ENCODE results near the gene SMURF2. TPM values are rescaled to one million over a fixed set of nuclear protein-coding genes. Genes with fewer than 3 reads are reported as not detected.
A peak's percentile ranks its signal among the peaks of the same experiment; 100 is the strongest.

SMURF2 gene
- total and polyA plus RNA-seq, 9 of the 15 experiments (the other 6 are each of a cell fraction or from before 2014, with no cell fraction given), result 3.8 to 22.0 (median 14.8) TPM

- TF ChIP-seq CUX1 (CRISPR knock-in tag; IDR thresholded peaks at IDR 0.05) (no peak), THRAP3 (IDR thresholded peaks at IDR 0.05; ENCODE audit: borderline replicate concordance) (no peak), SMAD3 (CRISPR knock-in tag; conservative IDR thresholded peaks at IDR 0.05) (no peak), NCOA1 (IDR thresholded peaks at IDR 0.05; ENCODE audit: low read depth) (no peak), DPF2 (IDR thresholded peaks at IDR 0.05) (no peak), FOXJ2 (tag; IDR thresholded peaks at IDR 0.05) (no peak), ZBTB5 (IDR thresholded peaks at IDR 0.05) (no peak), ZNF3 (CRISPR knock-in tag; IDR thresholded peaks at IDR 0.05) (no peak), MAFK (IDR thresholded peaks at IDR 0.05; ENCODE audit: low read length) (peak; percentile 15; the same call in 1 of the 2 replicates), NR1H2 (CRISPR knock-in tag; IDR thresholded peaks at IDR 0.05) (no peak), BRCA1 (IDR thresholded peaks at IDR 0.05) (no peak), BRCA1 (CRISPR knock-in tag; IDR thresholded peaks at IDR 0.05) (no peak), TEAD2 (tag; IDR thresholded peaks at IDR 0.05) (no peak), ZNF586 (CRISPR knock-in tag; conservative IDR thresholded peaks at IDR 0.05) (no peak), RFX5 (IDR thresholded peaks at IDR 0.05; ENCODE audit: low read depth, low read length) (no peak), CBX1 (IDR thresholded peaks at IDR 0.05; ENCODE audit: low read depth) (peak; percentile 9; the same call in 1 of the 2 replicates), NUFIP1 (IDR thresholded peaks at IDR 0.05; ENCODE audit: partially characterized antibody) (no peak), MEF2A (IDR thresholded peaks at IDR 0.05; ENCODE audit: control insufficient read depth, low read depth, low read length) (no peak), TBP (optimal IDR thresholded peaks at IDR 0.05; ENCODE audit: low read depth, low read length) (no peak), ZBTB43 (CRISPR knock-in tag; IDR thresholded peaks at IDR 0.05) (no peak), SNIP1 (IDR thresholded peaks at IDR 0.05; ENCODE audit: low read depth) (no peak), ATF4 (CRISPR knock-in tag; IDR thresholded peaks at IDR 0.05) (no peak)
Observed at GRCh38 chr17:64504769-64505339, 157.3 kb downstream of the SMURF2 start (continued).

Data from K562 (cell line).